Thyroid gland (tissue), 4 donors: ENCODE measurements around the gene SBNO1. TPM values are rescaled to one million over a fixed set of nuclear protein-coding genes. Genes with fewer than 3 reads are reported as not detected.
"Not testable (repeated sequence)": the region's sequence is repeated elsewhere in the genome, so short reads cannot be mapped to it uniquely, and the experiment has no call there.

ENCODE experiments used
- DNase-seq, 2 donors: peaks; one replicate each; pipeline ENCODE4 v3.0.0-alpha.2; 2019
- H3K27ac ChIP-seq, 3 donors: fragments of 200-600 bp; sonication (generic); 1 replicate in 2 of 3; 2 replicates in 1 of 3; pipeline ENCODE4 v1.5.1; 2016 to 2019; ENCODE audit warnings: mild to moderate bottlenecking in 1 of 3, moderate library complexity in 1 of 3
- H3K27me3 ChIP-seq: fragments of 200-600 bp; sonication (generic); one replicate; pipeline ENCODE4 v1.5.1; 2019
- H3K36me3 ChIP-seq, 2 donors: fragments of 200-600 bp; sonication (generic); one replicate each; pipeline ENCODE4 v1.5.1; 2016 to 2019
- H3K4me1 ChIP-seq, 2 donors: fragments of 200-600 bp; sonication (generic); one replicate each; pipeline ENCODE4 v1.5.1; 2017 to 2019
- H3K4me3 ChIP-seq, 3 donors: fragments of 200-600 bp; sonication (generic); replicated peaks in 1 of 3; 1 replicate in 2 of 3; 2 replicates in 1 of 3; pipeline ENCODE4 v1.5.1; 2016; ENCODE audit warnings: mild to moderate bottlenecking in 1 of 3
- H3K9me3 ChIP-seq: fragments of 200-600 bp; sonication (generic); one replicate; pipeline ENCODE4 v1.5.1; 2017
- CTCF ChIP-seq, 6 experiments: fragments of 200-600 bp in 3 of 6; fragments of 450-650 bp in 3 of 6; sonication (generic) in 3 of 6; IDR thresholded peaks; one replicate each; pipeline ENCODE4 v1.5.1; 2016 to 2019; ENCODE audit warnings: antibody characterized with exemption in 6 of 6, mild to moderate bottlenecking in 2 of 6, inconsistent platforms in 1 of 6, moderate library complexity in 1 of 6
- POLR2A ChIP-seq, 2 donors: fragments of 450-650 bp; IDR thresholded peaks; one replicate each; pipeline ENCODE4 v1.6.1; 2017; ENCODE audit warnings: antibody characterized with exemption in 2 of 2, mild to moderate bottlenecking in 2 of 2, moderate library complexity in 1 of 2
- WGBS, 2 donors: methylation state at CpG; one replicate each; pipeline ENCODE4 v1.1.5; 2017; 5-methylcytosine and 5-hydroxymethylcytosine counted together
- intact Hi-C: fragments of 100-400 bp; cut with DNase I; formaldehyde crosslinking; loops from one replicate; pipeline ENCODE4 v1.15.1; 2023
- total RNA-seq, 4 donors: library from RNA; depleted of rRNA; stranded (reverse); fragments of >200 nt; gene quantifications; one replicate each; pipeline ENCODE4 v1.2.3, GENCODE V29; 2016

SBNO1 gene
- total RNA-seq, 4 donors from 2014 or later = 32.4 to 50.3 (median 42.9) TPM

GRCh38 chr12:123254853-123255446 lies 109.7 kb downstream of the SBNO1 start:
- no peaks in the 10 kb centered on the region for H3K9me3 ChIP-seq
- no peak overlapping the region for H3K4me3 ChIP-seq
- H3K4me1 ChIP-seq = peaks cover 5 to 8% of the 10 kb centered on the region in 2 donors
- intact Hi-C loops = no loop called here
- no peak for DNase-seq
- H3K27ac ChIP-seq = no peak overlapping the region
- 81 to 82% methylated on average over 5 of the region's 5 CpGs for WGBS, 2 donors
- TF ChIP-seq POLR2A (IDR thresholded peaks at IDR 0.05) (no peak), CTCF (IDR thresholded peaks at IDR 0.05) (no peak)
- H3K36me3 ChIP-seq = peaks cover 36 to 42% of the 10 kb centered on the region in 2 donors
- H3K27me3 ChIP-seq = no peaks in the 10 kb centered on the region

- Histone ChIP-seq H3K27ac (no peak overlapping the region), H3K4me3 (no peak overlapping the region)
- no peak for TF ChIP-seq POLR2A (IDR thresholded peaks at IDR 0.05)
- TF ChIP-seq CTCF (IDR thresholded peaks at IDR 0.05) = no peak
These were observed 110.8 kb downstream of the SBNO1 start for GRCh38 chr12:123253641-123254459.

GRCh38 chr12:123252365-123252764 lies 112.3 kb downstream of the SBNO1 start:
- peaks cover 23 to 34% of the 10 kb centered on the region in 2 donors for H3K36me3 ChIP-seq
- 91 to 92% methylated on average over 9 of the region's 9 CpGs for whole genome bisulfite sequencing, 2 donors
- H3K27me3 ChIP-seq, H3K4me3 ChIP-seq, H3K27ac ChIP-seq, H3K4me1 ChIP-seq, H3K9me3 ChIP-seq, DNase-seq, intact Hi-C loops: not testable (repeated sequence)

More at GRCh38 chr12:123253641-123254459, 110.8 kb downstream of the SBNO1 start:
- no peaks in the 10 kb centered on the region for H3K9me3 ChIP-seq
- WGBS, 2 donors = 82 to 88% methylated on average over 19 to 20 of the region's 24 CpGs
- H3K4me1 ChIP-seq = peaks cover 5 to 8% of the 10 kb centered on the region in 2 donors
- DNase-seq = no peak
- no peaks in the 10 kb centered on the region for H3K27me3 ChIP-seq
- intact Hi-C loops = no loop called here
- H3K36me3 ChIP-seq = peaks cover 31 to 38% of the 10 kb centered on the region in 2 donors

- Histone ChIP-seq H3K4me1 (peaks cover 5 to 8% of the 10 kb centered on the region in 2 donors), H3K4me3 (no peak overlapping the region), H3K27ac (no peak overlapping the region), H3K36me3 (peaks cover 20 to 29% of the 10 kb centered on the region in 2 donors), H3K9me3 (no peaks in the 10 kb centered on the region), H3K27me3 (no peaks in the 10 kb centered on the region)
- intact Hi-C loops = no loop called here
- TF ChIP-seq POLR2A (IDR thresholded peaks at IDR 0.05) (no peak), CTCF (IDR thresholded peaks at IDR 0.05) (no peak)
- 94 to 96% methylated on average over 8 of the region's 8 CpGs for WGBS, 2 donors
- DNase-seq = no peak
These were observed 113.1 kb downstream of the SBNO1 start for GRCh38 chr12:123251403-123252076.

- Histone ChIP-seq H3K27me3 (no peaks in the 10 kb centered on the region), H3K9me3 (no peaks in the 10 kb centered on the region), H3K4me3 (no peak overlapping the region), H3K36me3 (peaks cover 15 to 24% of the 10 kb centered on the region in 2 donors), H3K4me1 (peaks cover 5 to 8% of the 10 kb centered on the region in 2 donors), H3K27ac (no peak overlapping the region)
- TF ChIP-seq CTCF (IDR thresholded peaks at IDR 0.05) (no peak), POLR2A (IDR thresholded peaks at IDR 0.05) (no peak)
- intact Hi-C loops = no loop called here
- 92 to 93% methylated on average over 12 to 13 of the region's 13 CpGs for WGBS, 2 donors
- no peak for DNase-seq
These were observed 113.9 kb downstream of the SBNO1 start for GRCh38 chr12:123250471-123251383.

- 98 to 100% methylated on average over 3 to 9 of the region's 26 CpGs for WGBS, 2 donors
- H3K27me3 ChIP-seq, H3K4me1 ChIP-seq, H3K4me3 ChIP-seq, H3K36me3 ChIP-seq, DNase-seq, intact Hi-C loops, H3K9me3 ChIP-seq, H3K27ac ChIP-seq: not testable (repeated sequence)
These were observed 115.5 kb downstream of the SBNO1 start for GRCh38 chr12:123248996-123249741.

GRCh38 chr12:123248129-123248528 lies 116.5 kb downstream of the SBNO1 start:
- H3K36me3 ChIP-seq, H3K27me3 ChIP-seq, intact Hi-C loops, H3K27ac ChIP-seq, H3K4me3 ChIP-seq, H3K4me1 ChIP-seq, H3K9me3 ChIP-seq, DNase-seq: not testable (repeated sequence)
- 96 to 100% methylated on average over 2 of the region's 2 CpGs for WGBS, 2 donors
